ENCODE results near the gene ARMC6.

DNA sequence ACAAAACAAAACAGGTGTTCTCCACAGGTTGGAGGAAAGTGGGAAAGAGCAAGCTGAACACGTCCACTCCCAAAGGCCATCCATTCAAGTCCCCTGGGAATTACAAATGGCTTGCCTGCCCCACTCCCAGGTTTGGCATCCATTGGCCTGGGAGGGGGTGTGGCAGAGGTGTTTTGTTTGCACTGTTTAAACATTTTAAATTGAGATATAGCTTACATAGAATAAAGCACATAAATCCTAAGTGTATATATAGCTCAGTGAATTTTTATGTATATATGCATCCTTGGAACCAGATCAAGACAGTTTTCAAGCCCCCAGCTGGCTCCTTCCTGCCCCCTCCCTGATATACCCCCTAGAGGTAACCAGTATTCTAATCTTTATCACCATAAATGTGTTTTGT is 43.1 kb downstream of the ARMC6 start:
- TF ChIP-seq CTCF (IDR thresholded peaks at IDR 0.05) (no peak), POLR2A (IDR thresholded peaks at IDR 0.05) (no peak)
